GM19438 (cell line): ENCODE results near the gene VGF.

Source experiments
- ATAC-seq: cut with Tn5 transposase; IDR thresholded peaks from one replicate; pipeline ENCODE4 v1.9.1; 2021; ENCODE audit warnings: low read depth; ENCODE audit not compliant: unreplicated experiment

VGF gene

GRCh38 chr7:101166909-101167644 is 1.7 kb upstream of the VGF start:
- ATAC-seq, result no peak

GRCh38 chr7:101166648-101166908 is 1.2 kb upstream of the VGF start:
- no peak for ATAC-seq

GRCh38 chr7:101165958-101166647 is 734 bp upstream of the VGF start:
- ATAC-seq, result no peak

- ATAC-seq, result no peak
Measured at GRCh38 chr7:101164071-101164840, 1.1 kb downstream of the VGF start.

- ATAC-seq, result no peak
Measured at GRCh38 chr7:101163279-101164070, 1.9 kb downstream of the VGF start.

GRCh38 chr7:101162551-101163278 is 2.7 kb downstream of the VGF start:
- ATAC-seq, result no peak

GRCh38 chr7:101161692-101162471 is 3.5 kb downstream of the VGF start:
- ATAC-seq, result no peak

GRCh38 chr7:101160910-101161309 is 4.5 kb downstream of the VGF start:
- ATAC-seq, result no peak

- no peak for ATAC-seq
Measured at GRCh38 chr7:101159696-101160674, 5.4 kb downstream of the VGF start.

GRCh38 chr7:101156866-101157589 is 8.3 kb downstream of the VGF start:
- ATAC-seq, result no peak

- no peak for ATAC-seq
Measured at GRCh38 chr7:101156277-101156676, 9.1 kb downstream of the VGF start.

- ATAC-seq, result no peak
Measured at GRCh38 chr7:101155303-101155702, 10.1 kb downstream of the VGF start.

- no peak for ATAC-seq
Measured at GRCh38 chr7:101154693-101155102, 10.7 kb downstream of the VGF start.

- peak; percentile 78 for ATAC-seq
Measured at GRCh38 chr7:101153969-101154692, 11.2 kb downstream of the VGF start, which contains the start of gene AP1S1. AP1S1 (plus strand) TSS chr7:101154476; CDS start chr7:101154515, 39 bp downstream.

- no peak for ATAC-seq
Measured at GRCh38 chr7:101151908-101152651, 13.3 kb downstream of the VGF start.

GRCh38 chr7:101140746-101141382 is 24.5 kb downstream of the VGF start:
- no peak for ATAC-seq
